HG02571 (cell line): ENCODE measurements around the gene FAM221A.
"Not testable (repeated sequence)": the region's sequence is repeated elsewhere in the genome, so short reads cannot be mapped to it uniquely, and the experiment has no call there.

ENCODE experiments used
- ATAC-seq: cut with Tn5 transposase; IDR thresholded peaks from one replicate; pipeline ENCODE4 v1.9.1; 2021; ENCODE audit warnings: mild to moderate bottlenecking, moderate library complexity; ENCODE audit not compliant: unreplicated experiment

The FAM221A gene

GRCh38 chr7:23679898-23680413 is at the start of gene FAM221A:
TSS of gene FAM221A (plus strand) at chr7:23680199. CDS start at chr7:23680219, 20 bp downstream.
- peak; percentile 96 for ATAC-seq

- no peak for ATAC-seq
These were observed 46.6 kb upstream of the FAM221A start for GRCh38 chr7:23633417-23633816.

- ATAC-seq = no peak
These were observed 34.2 kb upstream of the FAM221A start for GRCh38 chr7:23645822-23646221.

GRCh38 chr7:23653942-23654341 is 26.1 kb upstream of the FAM221A start:
- no peak for ATAC-seq

- ATAC-seq = no peak
These were observed 25.5 kb upstream of the FAM221A start for GRCh38 chr7:23654508-23654907.

GRCh38 chr7:23655433-23655832 is 24.6 kb upstream of the FAM221A start:
- no peak for ATAC-seq

GRCh38 chr7:23658831-23659427 is 21.1 kb upstream of the FAM221A start:
- no peak for ATAC-seq

GRCh38 chr7:23661385-23661784 is 18.6 kb upstream of the FAM221A start:
- ATAC-seq = no peak

- no peak for ATAC-seq
These were observed 17.6 kb upstream of the FAM221A start for GRCh38 chr7:23662124-23662983.

- ATAC-seq = no peak
These were observed 17.1 kb upstream of the FAM221A start for GRCh38 chr7:23662984-23663313.

GRCh38 chr7:23664122-23664521 is 15.9 kb upstream of the FAM221A start:
- ATAC-seq = no peak

- no peak for ATAC-seq
These were observed 8.0 kb upstream of the FAM221A start for GRCh38 chr7:23672033-23672432.

- ATAC-seq = peak; percentile 36
These were observed 711 bp downstream of the FAM221A start for GRCh38 chr7:23680414-23681405.

- not testable (repeated sequence) for ATAC-seq
These were observed 4.0 kb downstream of the FAM221A start for GRCh38 chr7:23684041-23684440.

GRCh38 chr7:23685731-23686130 is 5.7 kb downstream of the FAM221A start:
- ATAC-seq = no peak

GRCh38 chr7:23687011-23687410 is 7.0 kb downstream of the FAM221A start:
- ATAC-seq = no peak

- ATAC-seq = no peak
These were observed 9.2 kb downstream of the FAM221A start for GRCh38 chr7:23689165-23689564.

- no peak for ATAC-seq
These were observed 11.3 kb downstream of the FAM221A start for GRCh38 chr7:23691320-23691719.

- no peak for ATAC-seq
These were observed 13.2 kb downstream of the FAM221A start for GRCh38 chr7:23693224-23693623.

- ATAC-seq = peak; percentile 66
These were observed 17.0 kb downstream of the FAM221A start for GRCh38 chr7:23696916-23697441.

GRCh38 chr7:23698822-23699221 is 18.8 kb downstream of the FAM221A start:
- no peak for ATAC-seq
